PC-3 (cell line): Measurements from ENCODE around the gene PLA2G4B. TPM values are rescaled to one million over a fixed set of nuclear protein-coding genes. Genes with fewer than 3 reads are reported as not detected.

Source experiments
- ATAC-seq: fragments of 200-7000 bp; cut with Tn5 transposase; 2 replicates; pipeline ENCODE4 v1.9.1; 2020; ENCODE audit warnings: mild to moderate bottlenecking, moderate library complexity
- BruUV-seq: library from RNA; stranded (reverse); fragments of 400-500 nt; replicated peaks from 2 replicates; lab custom pipeline; 2021; lab: Mats Ljungman, UMichigan
- CTCF ChIA-PET: fragments of 300-600 bp; sonication (Branson Sonifier 250); formaldehyde crosslinking; loops from one replicate; lab custom pipeline; 2022; ENCODE audit warnings: antibody characterized with exemption; lab: Charles Lee
- POLR2A ChIA-PET: fragments of 300-600 bp; sonication (Branson Sonifier 250); formaldehyde crosslinking; loops from one replicate; lab custom pipeline; 2022; ENCODE audit warnings: antibody characterized with exemption; ENCODE audit not compliant: unreplicated experiment; lab: Charles Lee
- DNase-seq: peaks from one replicate; pipeline ENCODE4 v3.0.0-alpha.2; 2015
- H2AFZ ChIP-seq: fragments of 300-600 bp; sonication (generic); 2 replicates; pipeline ENCODE4 v1.6.0; 2016; ENCODE audit warnings: antibody characterized with exemption, low read length
- H3F3A ChIP-seq: fragments of 300-600 bp; sonication (generic); one replicate; pipeline ENCODE4 v1.6.0; 2017; ENCODE audit warnings: antibody characterized with exemption, low read length, control low read depth, mild to moderate bottlenecking; ENCODE audit not compliant: unreplicated experiment
- H3K27ac ChIP-seq: fragments of 300-600 bp; sonication (generic); 2 replicates; pipeline ENCODE4 v1.5.1; 2016; ENCODE audit warnings: mild to moderate bottlenecking, low read length
- H3K27me3 ChIP-seq: fragments of 300-600 bp; sonication (generic); 2 replicates; pipeline ENCODE4 v1.6.1; 2016; ENCODE audit warnings: low read length, mixed read lengths
- H3K36me3 ChIP-seq: fragments of 300-600 bp; sonication (generic); 2 replicates; pipeline ENCODE4 v1.6.1; 2016; ENCODE audit warnings: low read depth, mixed run types, low read length, mixed read lengths
- H3K4me1 ChIP-seq: fragments of 300-600 bp; sonication (generic); 2 replicates; pipeline ENCODE4 v1.5.1; 2016; ENCODE audit warnings: low read length; ENCODE audit not compliant: insufficient read depth
- H3K4me2 ChIP-seq: fragments of 300-600 bp; sonication (generic); 2 replicates; pipeline ENCODE4 v1.6.0; 2016; ENCODE audit warnings: low read length
- H3K4me3 ChIP-seq: fragments of 300-600 bp; sonication (generic); 2 replicates; pipeline ENCODE4 v1.5.1; 2016; ENCODE audit warnings: mild to moderate bottlenecking, low read length, mixed read lengths
- H3K79me2 ChIP-seq: fragments of 300-600 bp; sonication (generic); 2 replicates; pipeline ENCODE4 v1.6.1; 2017; ENCODE audit warnings: low read length, mixed read lengths
- H3K9ac ChIP-seq: fragments of 300-600 bp; sonication (generic); 2 replicates; pipeline ENCODE4 v1.6.0; 2016; ENCODE audit warnings: mild to moderate bottlenecking, low read length
- H3K9me2 ChIP-seq: fragments of 300-600 bp; sonication (generic); replicated peaks from 2 replicates; pipeline ENCODE4 v1.6.1; 2016; ENCODE audit warnings: mixed run types, low read length, mixed read lengths
- H3K9me3 ChIP-seq: fragments of 300-600 bp; sonication (generic); 2 replicates; pipeline ENCODE4 v1.6.1; 2016; ENCODE audit warnings: low read length, mixed read lengths
- H4K20me1 ChIP-seq: fragments of 300-600 bp; sonication (generic); 2 replicates; pipeline ENCODE4 v1.6.1; 2016; ENCODE audit warnings: low read length, mixed read lengths
- CTCF ChIP-seq: fragments of 300-600 bp; sonication (generic); conservative IDR thresholded peaks from 2 replicates; pipeline ENCODE4 v1.5.1; 2017; ENCODE audit warnings: antibody characterized with exemption, low read depth, mild to moderate bottlenecking, low read length
- EZH2 ChIP-seq: fragments of 300-600 bp; sonication (generic); IDR thresholded peaks from one replicate; pipeline ENCODE4 v1.6.1; 2017; ENCODE audit warnings: antibody characterized with exemption, mild to moderate bottlenecking, low read length; ENCODE audit not compliant: unreplicated experiment
- EZH2phosphoT487 ChIP-seq: fragments of 300-600 bp; sonication (generic); IDR thresholded peaks from 2 replicates; pipeline ENCODE4 v1.6.1; 2018; ENCODE audit warnings: mild to moderate bottlenecking, antibody characterized with exemption, low read length, borderline replicate concordance
- intact Hi-C: fragments of 100-400 bp; cut with micrococcal nuclease; formaldehyde crosslinking; loops from 2 replicates; pipeline ENCODE4 v1.9.0; 2023
- total RNA-seq: library from RNA; depleted of rRNA; stranded (reverse); fragments of >200 nt; gene quantifications from 2 replicates; pipeline ENCODE4 v1.2.3, GENCODE V29; 2014

PLA2G4B gene
- total RNA-seq, 1 experiment from 2014 or later: 12.2 TPM

GRCh38 chr15:41804916-41805666 lies 33.6 kb upstream of the PLA2G4B start:
- TF ChIP-seq EZH2 (no peak), EZH2phosphoT487 (no peak), CTCF (no peak)
- Histone ChIP-seq H3K4me3 (no peak overlapping the region), H3K36me3 (peaks cover 8% of the 10 kb centered on the region), H3K27ac (no peak overlapping the region), H2AFZ (no peak overlapping the region), H4K20me1 (no peaks in the 10 kb centered on the region), H3K27me3 (no peaks in the 10 kb centered on the region), H3K9ac (no peak overlapping the region), H3K79me2 (0 out of 2 replicates have a peak, but pooled peaks cover 7% of the 10 kb centered on the region), H3K4me1 (peaks cover 46% of the 10 kb centered on the region), H3F3A (peaks cover 14% of the 10 kb centered on the region), H3K9me2 (no peaks in the 10 kb centered on the region), H3K4me2 (no peak overlapping the region), H3K9me3 (no peaks in the 10 kb centered on the region)
- BruUV-seq: no TSS peak
- ChIA-PET CTCF (interaction anchor here (2.5 kb wide), 1 partner anchor 31 kb away, joined by 15 read pairs; the partner anchor contains the start of gene MAPKBP1), POLR2A (no interaction called here)
- ATAC-seq: no peak
- intact Hi-C loops: no loop called here
- no peak for DNase-seq

GRCh38 chr15:41805711-41806110 lies 32.9 kb upstream of the PLA2G4B start:
- Histone ChIP-seq H3K79me2 (0 out of 2 replicates have a peak, but pooled peaks cover 7% of the 10 kb centered on the region), H3K9me2 (no peaks in the 10 kb centered on the region), H3K9ac (no peak overlapping the region), H3K27me3 (no peaks in the 10 kb centered on the region), H3K4me1 (peaks cover 43% of the 10 kb centered on the region), H3K27ac (no peak overlapping the region), H3F3A (peaks cover 13% of the 10 kb centered on the region), H4K20me1 (no peaks in the 10 kb centered on the region), H2AFZ (no peak overlapping the region), H3K36me3 (peaks cover 3% of the 10 kb centered on the region), H3K9me3 (no peaks in the 10 kb centered on the region), H3K4me3 (no peak overlapping the region), H3K4me2 (no peak overlapping the region)
- ChIA-PET CTCF (interaction anchor here (0.5 to 2.5 kb wide), 2 partner anchors 23 to 32 kb away, joined by 4 to 15 read pairs; partner anchors contain the start of gene MAPKBP1), POLR2A (no interaction called here)
- BruUV-seq: no TSS peak
- DNase-seq: no peak
- ATAC-seq: no peak
- TF ChIP-seq EZH2: no peak
- no peak for TF ChIP-seq CTCF
- no peak for TF ChIP-seq EZH2phosphoT487
- intact Hi-C loops: no loop called here
